GM19324 (cell line): ENCODE data around the gene COL5A1.

ENCODE experiments used
- ATAC-seq: cut with Tn5 transposase; IDR thresholded peaks from one replicate; pipeline ENCODE4 v1.9.1; 2021; ENCODE audit warnings: mild to moderate bottlenecking, moderate library complexity; ENCODE audit not compliant: unreplicated experiment, low FRiP score

COL5A1 gene

DNA sequence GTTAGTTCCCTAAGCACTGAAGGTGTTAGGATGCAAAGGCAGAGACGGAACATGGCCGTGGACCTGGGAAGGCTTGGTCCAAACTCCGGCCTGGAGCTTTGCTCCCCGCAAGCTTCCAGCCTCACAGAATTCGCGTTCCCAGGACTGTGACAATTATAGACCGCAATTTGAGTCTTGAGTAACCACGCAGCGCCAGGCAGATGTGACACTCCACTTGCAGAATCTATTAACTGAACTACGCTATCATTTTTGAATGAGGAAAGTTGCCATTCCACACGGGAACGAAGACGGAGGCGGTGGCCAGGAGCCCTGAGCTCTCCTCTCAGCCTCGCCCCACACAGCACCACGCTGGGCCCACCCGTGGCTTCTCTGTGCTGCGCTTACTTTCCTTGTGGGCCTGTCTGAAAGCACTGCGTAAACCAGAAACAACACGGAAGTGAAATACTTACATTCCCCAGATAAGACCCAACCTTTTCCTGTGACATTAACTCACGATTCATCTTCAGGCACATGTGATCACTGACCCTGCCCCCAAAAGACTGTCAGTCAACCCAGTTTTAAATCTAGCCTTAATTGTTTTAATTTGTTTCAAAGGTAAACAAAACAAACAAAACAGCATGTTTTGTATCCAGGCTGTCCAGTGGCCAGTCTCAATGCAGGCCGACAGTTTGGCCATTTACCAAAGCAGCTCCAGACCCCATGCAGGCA, 16.1 kb upstream of the COL5A1 start:
- no peak for ATAC-seq

- ATAC-seq = no peak
Measured at GRCh38 chr9:134626069-134626423, 15.6 kb upstream of the COL5A1 start.

GRCh38 chr9:134626571-134627416, 14.8 kb upstream of the COL5A1 start:
- no peak for ATAC-seq

- no peak for ATAC-seq
Measured at GRCh38 chr9:134627417-134628353, 13.9 kb upstream of the COL5A1 start.

GRCh38 chr9:134628354-134628736, 13.3 kb upstream of the COL5A1 start:
- ATAC-seq = no peak

DNA sequence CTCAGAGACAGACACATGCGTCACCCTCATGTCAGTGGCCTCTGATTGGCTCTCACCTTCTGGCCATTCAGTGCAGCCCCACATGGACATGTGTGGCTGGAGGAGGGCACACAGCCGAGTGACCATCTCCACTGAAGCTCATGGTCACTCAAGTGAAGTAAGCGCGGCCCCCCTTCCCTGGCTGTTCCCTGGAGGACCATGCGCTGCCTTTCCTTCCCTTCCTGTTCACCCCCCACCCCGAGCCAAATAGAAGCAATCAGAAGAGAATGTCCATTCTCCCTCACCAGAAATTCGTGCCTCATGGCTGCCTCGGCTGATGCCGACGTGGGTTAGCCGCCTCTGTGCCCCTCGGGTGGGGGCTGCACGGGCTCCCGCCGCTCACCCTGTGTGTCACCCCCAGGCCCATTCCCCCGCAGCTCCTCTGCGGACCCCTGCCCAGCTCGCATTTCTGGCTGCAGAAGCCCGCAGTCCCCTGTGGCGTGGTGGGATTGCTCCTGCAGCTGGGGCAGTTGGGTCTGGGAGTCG, 12.5 kb upstream of the COL5A1 start:
- no peak for ATAC-seq

- ATAC-seq = no peak
Measured at GRCh38 chr9:134629586-134630392, 11.8 kb upstream of the COL5A1 start.

GRCh38 chr9:134630393-134630790, 11.2 kb upstream of the COL5A1 start:
- ATAC-seq = no peak

DNA sequence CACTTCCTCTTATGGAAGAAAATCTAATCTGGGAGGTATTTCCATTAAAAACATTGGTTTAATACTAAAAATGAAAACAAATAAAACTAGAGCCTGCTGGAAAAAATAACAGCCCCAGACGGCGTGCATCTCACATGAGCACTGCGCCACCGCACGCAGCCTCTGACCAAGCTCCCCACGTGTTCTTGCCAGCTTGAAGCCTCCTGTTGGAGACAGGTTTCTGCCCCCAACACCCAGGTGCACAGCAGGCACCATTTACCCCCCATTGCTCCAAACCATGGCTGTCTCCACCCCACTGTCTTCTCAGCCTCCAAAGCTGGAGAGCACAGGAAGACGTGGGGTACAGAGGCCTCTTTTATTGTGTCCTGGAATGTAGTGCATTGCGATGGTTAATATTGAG, 10.7 kb upstream of the COL5A1 start:
- no peak for ATAC-seq

GRCh38 chr9:134631881-134632280, 9.7 kb upstream of the COL5A1 start:
- ATAC-seq = no peak

DNA sequence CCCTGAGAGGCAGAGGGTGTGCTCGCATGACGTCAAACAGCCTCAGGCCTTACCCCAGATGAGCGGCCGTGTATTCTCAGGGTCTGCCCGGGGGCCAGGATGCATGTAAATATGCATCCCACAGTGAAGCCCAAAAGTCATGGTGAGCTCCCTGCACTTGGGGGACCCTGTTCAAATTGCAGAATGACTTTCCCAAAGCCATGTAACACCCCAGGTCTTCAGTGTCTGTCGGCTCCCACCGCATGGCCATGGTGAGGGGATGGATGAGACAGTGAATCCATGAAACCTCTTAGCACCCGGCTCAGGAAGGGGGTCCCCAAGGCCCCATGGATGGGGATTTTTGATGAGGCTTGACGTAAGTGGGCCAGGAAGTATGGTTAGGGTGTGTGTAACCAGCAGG, 9.3 kb upstream of the COL5A1 start:
- no peak for ATAC-seq

DNA sequence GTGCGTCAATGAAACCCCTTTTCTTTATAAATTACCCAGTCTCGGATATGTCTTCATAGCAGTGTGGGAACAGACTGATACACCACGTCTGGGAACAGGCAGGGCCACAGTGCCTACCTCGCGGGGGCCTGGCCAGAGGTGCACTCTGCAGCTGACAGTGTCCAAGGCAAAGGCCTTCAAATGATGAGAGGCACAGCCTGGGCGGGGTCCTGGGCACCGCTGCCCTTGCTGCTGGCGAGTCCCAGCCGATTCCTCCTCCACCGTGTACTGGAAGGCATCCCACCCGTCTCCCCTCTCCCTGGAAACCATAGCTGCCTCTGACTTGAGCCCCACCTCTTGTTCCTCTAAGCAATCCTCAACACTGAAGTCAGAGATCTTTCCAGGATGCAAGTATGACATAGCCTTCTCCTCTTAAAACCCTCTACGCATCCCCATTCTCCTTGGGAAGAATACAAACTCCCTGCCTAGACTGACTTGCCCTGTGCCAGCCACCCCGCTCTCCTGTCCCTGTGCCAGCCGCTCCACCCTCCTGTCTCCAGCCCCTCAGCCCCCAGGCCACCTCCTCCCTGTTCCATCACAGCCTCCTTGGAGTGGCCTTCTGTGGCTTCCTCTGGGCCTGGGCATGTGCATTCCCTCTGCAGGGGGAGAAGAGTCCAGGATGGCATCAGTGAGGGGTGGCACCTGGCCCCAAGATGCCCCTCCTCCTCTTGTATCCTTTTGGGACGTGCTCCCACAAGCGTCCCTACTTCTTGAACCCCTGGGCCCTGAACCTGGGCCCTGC, 8.1 kb upstream of the COL5A1 start:
- ATAC-seq = no peak

DNA sequence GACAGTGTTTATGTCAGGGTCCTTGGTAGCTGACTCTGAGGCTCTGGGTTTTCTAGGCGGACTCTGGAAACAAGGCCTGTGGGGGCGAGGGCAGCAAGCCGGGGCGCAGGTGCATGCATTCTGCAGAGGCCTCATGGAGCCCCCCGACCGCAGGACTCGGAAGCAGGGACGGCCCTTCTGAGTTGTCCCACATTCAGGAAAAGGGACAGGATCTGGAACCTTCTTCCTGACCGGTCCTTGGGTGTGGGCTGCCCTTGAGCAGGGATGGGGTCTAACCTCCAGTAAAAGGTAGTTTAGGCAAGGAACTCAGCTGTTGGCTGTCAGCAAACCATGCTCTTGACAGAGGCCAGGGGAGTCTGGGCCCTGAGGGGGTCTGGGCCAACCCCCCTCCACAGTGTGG, 7.4 kb upstream of the COL5A1 start:
- no peak for ATAC-seq

GRCh38 chr9:134634667-134635230, 6.9 kb upstream of the COL5A1 start:
- no peak for ATAC-seq

GRCh38 chr9:134635351-134636148, 6.1 kb upstream of the COL5A1 start:
- no peak for ATAC-seq

GRCh38 chr9:134636149-134636507, 5.5 kb upstream of the COL5A1 start:
- ATAC-seq = no peak

DNA sequence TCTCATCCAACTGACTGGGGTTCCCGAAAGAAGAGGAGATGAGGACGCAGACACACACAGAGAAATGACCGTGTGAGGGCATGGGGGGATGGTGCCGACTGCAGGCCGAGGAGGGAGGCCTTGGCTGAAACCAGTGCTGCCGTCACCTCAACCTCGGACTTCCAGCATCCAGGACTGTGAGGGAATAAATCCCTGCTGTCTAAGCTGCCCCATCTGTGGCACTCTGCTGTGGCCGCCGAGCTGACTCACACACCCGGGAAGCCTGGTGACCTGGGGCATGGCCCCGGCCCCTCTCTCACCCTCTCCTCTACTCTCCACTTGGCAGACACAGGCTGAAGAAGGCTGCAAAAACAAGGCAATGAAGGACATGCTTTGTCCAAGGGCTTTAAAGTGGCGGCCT, 4.4 kb upstream of the COL5A1 start:
- ATAC-seq = no peak
